Astrocyte (in vitro differentiated cells and primary cell): ENCODE data around the gene KIF18B.

ENCODE experiments used
- EZH2 ChIP-seq: IDR thresholded peaks from 2 replicates; pipeline ENCODE4 v1.6.1; 2012; ENCODE audit warnings: mild to moderate bottlenecking, low read length, inconsistent platforms; ENCODE audit not compliant: insufficient read depth
- TF ChIP-seq, protein P1 (sequence below): IDR thresholded peaks from 2 replicates; pipeline ENCODE4 v1.5.1; 2011; ENCODE audit warnings: low read depth, mild to moderate bottlenecking, inconsistent platforms, low read length, moderate library complexity; ENCODE audit not compliant: insufficient read depth

DNA sequence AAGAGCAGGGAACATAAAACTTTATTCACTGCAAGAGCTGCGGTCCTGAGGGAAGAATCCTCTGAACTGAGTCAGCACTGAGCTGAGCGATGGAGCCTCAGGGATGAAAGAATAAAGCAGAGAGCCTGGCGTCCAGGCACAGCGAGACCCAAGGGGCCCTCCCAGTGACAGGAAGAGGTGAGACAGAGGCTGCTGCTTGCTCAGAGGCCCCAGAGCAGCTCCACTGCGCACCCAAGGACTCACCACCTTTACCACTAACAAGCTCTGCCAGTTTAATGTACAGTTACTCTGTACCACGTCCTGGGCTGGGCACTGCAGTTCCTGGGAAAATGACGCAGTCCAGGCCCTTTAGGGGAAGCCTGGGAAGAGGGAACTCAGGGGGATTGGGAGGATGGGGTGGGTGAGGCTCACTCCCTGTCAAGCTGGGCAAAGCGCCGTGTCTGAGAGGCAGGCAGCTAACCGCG lies 37.9 kb downstream of the KIF18B start:
- TF ChIP-seq, protein P1, sequence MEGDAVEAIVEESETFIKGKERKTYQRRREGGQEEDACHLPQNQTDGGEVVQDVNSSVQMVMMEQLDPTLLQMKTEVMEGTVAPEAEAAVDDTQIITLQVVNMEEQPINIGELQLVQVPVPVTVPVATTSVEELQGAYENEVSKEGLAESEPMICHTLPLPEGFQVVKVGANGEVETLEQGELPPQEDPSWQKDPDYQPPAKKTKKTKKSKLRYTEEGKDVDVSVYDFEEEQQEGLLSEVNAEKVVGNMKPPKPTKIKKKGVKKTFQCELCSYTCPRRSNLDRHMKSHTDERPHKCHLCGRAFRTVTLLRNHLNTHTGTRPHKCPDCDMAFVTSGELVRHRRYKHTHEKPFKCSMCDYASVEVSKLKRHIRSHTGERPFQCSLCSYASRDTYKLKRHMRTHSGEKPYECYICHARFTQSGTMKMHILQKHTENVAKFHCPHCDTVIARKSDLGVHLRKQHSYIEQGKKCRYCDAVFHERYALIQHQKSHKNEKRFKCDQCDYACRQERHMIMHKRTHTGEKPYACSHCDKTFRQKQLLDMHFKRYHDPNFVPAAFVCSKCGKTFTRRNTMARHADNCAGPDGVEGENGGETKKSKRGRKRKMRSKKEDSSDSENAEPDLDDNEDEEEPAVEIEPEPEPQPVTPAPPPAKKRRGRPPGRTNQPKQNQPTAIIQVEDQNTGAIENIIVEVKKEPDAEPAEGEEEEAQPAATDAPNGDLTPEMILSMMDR = no peak
- TF ChIP-seq EZH2 = no peak
